ENCODE results near the gene MEF2D.
A peak's percentile ranks its signal among the peaks of the same experiment; 100 is the strongest.

The MEF2D gene

GRCh38 chr1:156503698-156504437 lies 3.3 kb upstream of the MEF2D start:
- no peak for TF ChIP-seq CTCF (IDR thresholded peaks at IDR 0.05; ENCODE audit: insufficient read depth, low read depth, low read length, missing control alignments)
- no peak for DNase-seq (ENCODE audit: low read depth)
- H3K4me3 ChIP-seq (ENCODE audit: low read length): no peak overlapping the region

GRCh38 chr1:156502894-156503697 lies 2.5 kb upstream of the MEF2D start:
- H3K4me3 ChIP-seq (ENCODE audit: low read length): peak overlapping the region; percentile 36
- TF ChIP-seq CTCF (IDR thresholded peaks at IDR 0.05; ENCODE audit: insufficient read depth, low read depth, low read length, missing control alignments): no peak
- DNase-seq (ENCODE audit: low read depth): peak; percentile 96

DNA sequence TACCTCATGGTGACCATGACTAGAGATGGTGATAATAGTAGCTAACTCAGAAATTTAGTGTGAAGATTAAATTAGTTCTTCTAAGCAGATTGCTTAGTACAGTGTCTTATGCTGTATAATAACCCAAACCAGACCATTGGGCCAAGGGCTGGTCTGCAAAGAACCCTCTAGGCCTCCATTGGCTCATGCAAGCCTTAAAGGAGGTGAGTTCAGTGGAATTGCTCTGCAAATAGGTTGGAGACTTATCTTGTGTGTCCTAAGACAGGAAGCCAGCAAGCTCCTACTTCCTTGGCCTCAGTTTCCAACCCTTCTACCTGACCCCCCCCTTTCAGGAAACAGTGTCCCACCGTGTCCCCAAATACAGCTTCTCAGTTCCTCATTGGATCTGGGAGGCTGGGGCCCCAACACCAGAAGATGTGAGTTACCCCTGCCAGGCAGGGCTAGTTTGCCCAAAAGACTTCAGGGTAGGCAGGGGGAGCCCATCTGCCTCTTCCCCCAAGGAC lies 1.9 kb upstream of the MEF2D start:
- peak; percentile 5 for DNase-seq (ENCODE audit: low read depth)
- TF ChIP-seq CTCF (IDR thresholded peaks at IDR 0.05; ENCODE audit: insufficient read depth, low read depth, low read length, missing control alignments): no peak
- H3K4me3 ChIP-seq (ENCODE audit: low read length): no peak overlapping the region

DNA sequence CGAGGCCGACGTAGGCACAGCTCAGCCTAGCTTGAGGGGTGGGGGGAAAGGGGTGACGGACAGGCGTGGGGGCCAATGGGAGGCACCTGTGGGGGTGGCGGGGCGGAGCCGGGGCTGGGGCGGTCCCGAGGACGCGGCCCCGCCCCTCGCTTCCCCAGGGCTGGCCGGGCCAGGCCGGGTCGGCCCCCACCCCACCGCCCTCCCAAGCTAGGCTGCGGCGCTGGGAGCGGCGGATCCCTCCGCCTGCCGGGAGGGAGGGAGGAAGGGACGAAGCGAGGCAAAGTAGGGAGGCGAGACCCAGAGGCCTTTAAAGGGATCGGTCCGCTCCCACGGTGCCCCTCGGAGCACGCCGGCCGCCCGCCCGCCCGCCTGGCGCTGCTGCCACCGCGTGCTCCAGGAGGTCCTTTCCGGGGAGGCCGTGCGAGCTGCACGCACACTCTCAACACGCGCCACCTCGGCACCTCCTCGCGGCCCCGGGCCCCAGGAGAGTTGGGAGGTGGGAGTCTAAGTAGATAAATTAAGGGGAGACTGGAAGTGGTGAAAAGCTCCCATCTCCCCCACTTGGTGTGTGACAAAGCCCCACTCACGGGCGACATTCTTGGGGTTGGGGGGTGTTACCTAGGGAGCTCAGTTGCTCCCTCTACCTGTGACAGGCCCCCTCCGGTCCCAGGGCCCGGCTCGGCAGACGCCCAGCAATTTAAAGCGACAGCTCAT lies 375 bp upstream of the MEF2D start:
- peak overlapping the region; percentile 85 for H3K4me3 ChIP-seq (ENCODE audit: low read length)
- peak; percentile 58 for TF ChIP-seq CTCF (IDR thresholded peaks at IDR 0.05; ENCODE audit: insufficient read depth, low read depth, low read length, missing control alignments)
- DNase-seq (ENCODE audit: low read depth): peak; percentile 97

GRCh38 chr1:156499842-156500542 lies 583 bp downstream of the MEF2D start:
- no peak for TF ChIP-seq CTCF (IDR thresholded peaks at IDR 0.05; ENCODE audit: insufficient read depth, low read depth, low read length, missing control alignments)
- DNase-seq (ENCODE audit: low read depth): peak; percentile 14
- peak overlapping the region; percentile 85 for H3K4me3 ChIP-seq (ENCODE audit: low read length)

GRCh38 chr1:156499194-156499841 lies 1.3 kb downstream of the MEF2D start:
- TF ChIP-seq CTCF (IDR thresholded peaks at IDR 0.05; ENCODE audit: insufficient read depth, low read depth, low read length, missing control alignments): no peak
- H3K4me3 ChIP-seq (ENCODE audit: low read length): peak overlapping the region; percentile 85
- DNase-seq (ENCODE audit: low read depth): peak; percentile 31

All from epithelial cell of esophagus (primary cell).